AG10803 (cell line): ENCODE results near the gene PLCXD1.
"Not testable (repeated sequence)": the region's sequence is repeated elsewhere in the genome, so short reads cannot be mapped to it uniquely, and the experiment has no call there.

Experiments
- DNase-seq: peaks from one replicate; pipeline ENCODE4 v3.0.0; 2010; ENCODE audit warnings: low read depth
- H3K4me3 ChIP-seq: 2 replicates; pipeline ENCODE4 v1.5.1; 2011; ENCODE audit warnings: mild to moderate bottlenecking, low read length, control low read depth
- CTCF ChIP-seq: conservative IDR thresholded peaks from 2 replicates; pipeline ENCODE4 v1.5.1; 2011; ENCODE audit warnings: mild to moderate bottlenecking, low read length, control low read depth, inconsistent platforms

PLCXD1 gene

GRCh38 chrX:350534-351323 is 69.5 kb downstream of the PLCXD1 start:
- TF ChIP-seq CTCF, result no peak
- no peak for DNase-seq
- no peak overlapping the region for H3K4me3 ChIP-seq

- not testable (repeated sequence) for DNase-seq, H3K4me3 ChIP-seq
Measured at GRCh38 chrX:351324-351641, 70.1 kb downstream of the PLCXD1 start.

DNA sequence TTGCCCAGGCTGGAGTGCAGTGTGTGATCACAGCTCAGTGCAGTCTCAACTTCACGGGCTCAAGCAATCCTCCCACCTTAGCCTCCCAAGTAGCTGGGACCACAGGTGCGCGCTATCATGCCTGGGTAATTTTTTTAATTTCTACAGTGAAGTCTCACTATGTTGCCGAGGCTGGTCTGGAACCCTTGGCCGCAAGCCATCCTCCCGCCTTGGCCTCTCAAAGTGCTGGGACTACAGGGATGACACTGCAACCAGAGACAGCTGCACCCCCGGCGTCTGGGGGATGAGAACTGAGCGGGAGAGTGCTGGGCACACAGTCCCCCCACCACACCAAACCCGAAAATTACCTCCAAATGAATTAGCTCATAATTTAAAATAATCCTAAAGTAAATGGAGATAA is 70.6 kb downstream of the PLCXD1 start:
- no peak overlapping the region for H3K4me3 ChIP-seq
- no peak for DNase-seq
- TF ChIP-seq CTCF, result no peak

DNA sequence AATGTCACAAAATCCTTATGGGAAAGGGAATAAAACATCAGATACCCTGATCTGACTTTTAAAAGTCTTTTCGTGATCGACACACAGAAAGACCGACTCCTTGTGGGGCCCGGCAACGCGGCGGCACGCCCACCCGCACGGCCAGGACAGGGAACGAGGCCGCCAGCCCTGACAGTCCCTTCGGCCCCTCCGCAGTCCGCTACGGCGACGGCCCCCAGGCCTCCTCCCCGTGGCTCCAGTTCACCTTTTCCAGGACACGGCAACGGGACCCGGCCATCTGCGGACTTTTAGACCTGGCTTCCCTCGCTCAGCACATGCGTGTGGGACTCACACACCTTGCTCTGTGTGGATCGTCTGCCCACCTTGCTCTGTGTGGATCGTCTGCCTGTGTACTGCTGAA is 71.0 kb downstream of the PLCXD1 start:
- DNase-seq, result no peak
- no peak overlapping the region for H3K4me3 ChIP-seq
- TF ChIP-seq CTCF, result no peak

GRCh38 chrX:352582-353314 is 71.6 kb downstream of the PLCXD1 start:
- H3K4me3 ChIP-seq, result no peak overlapping the region
- DNase-seq, result no peak
- TF ChIP-seq CTCF, result no peak
